Fibroblast of lung (primary cell): ENCODE data around the gene MAGEA2B. TPM values are rescaled to one million over a fixed set of nuclear protein-coding genes. Genes with fewer than 3 reads are reported as not detected.
"Not testable (repeated sequence)": the region's sequence is repeated elsewhere in the genome, so short reads cannot be mapped to it uniquely, and the experiment has no call there.

Experiments
- DNase-seq, 2 donors: peaks; one replicate each; pipeline versions ENCODE4 v3.0.0 to v3.0.0-alpha.2; 2010; ENCODE audit warnings: low read depth in 2 of 2
- H2AFZ ChIP-seq: 2 replicates; pipeline ENCODE4 v1.5.1; 2012; ENCODE audit warnings: low read length, control low read depth, inconsistent platforms
- H3K27ac ChIP-seq: 2 replicates; pipeline ENCODE4 v1.5.1; 2011; ENCODE audit warnings: low read length, control low read depth; ENCODE audit not compliant: insufficient read depth
- H3K27me3 ChIP-seq: 2 replicates; pipeline ENCODE4 v1.5.1; 2011; ENCODE audit warnings: mild to moderate bottlenecking, low read length; ENCODE audit not compliant: control insufficient read depth, insufficient read depth
- H3K36me3 ChIP-seq: 2 replicates; pipeline ENCODE4 v1.5.1; 2011; ENCODE audit warnings: low read length; ENCODE audit not compliant: control insufficient read depth, insufficient read depth
- H3K4me1 ChIP-seq: 2 replicates; pipeline ENCODE4 v1.5.1; 2011; ENCODE audit warnings: low read length; ENCODE audit not compliant: control insufficient read depth, insufficient read depth; ENCODE audit errors: extremely low read depth
- H3K4me2 ChIP-seq: 2 replicates; pipeline ENCODE4 v1.5.1; 2011; ENCODE audit warnings: low read length, control low read depth; ENCODE audit not compliant: insufficient read depth; ENCODE audit errors: extremely low read depth
- H3K4me3 ChIP-seq, 4 experiments: fragments of 200-600 bp in 1 of 4; sonication (generic) in 1 of 4; replicated peaks in 1 of 4; 2 replicates each; pipeline ENCODE4 v1.5.1; 2011 to 2016; ENCODE audit warnings: low read length in 4 of 4, low read depth in 3 of 4, mild to moderate bottlenecking in 3 of 4, control low read depth in 2 of 4, inconsistent platforms in 1 of 4, mixed read lengths in 1 of 4; ENCODE audit not compliant: insufficient read depth in 1 of 4; ENCODE audit errors: control extremely low read depth in 1 of 4
- H3K79me2 ChIP-seq: 2 replicates; pipeline ENCODE4 v1.5.1; 2012; ENCODE audit warnings: mild to moderate bottlenecking, low read length, inconsistent platforms; ENCODE audit not compliant: control insufficient read depth, insufficient read depth
- H3K9ac ChIP-seq: 2 replicates; pipeline ENCODE4 v1.5.1; 2011; ENCODE audit warnings: mild to moderate bottlenecking, low read length, control low read depth; ENCODE audit not compliant: insufficient read depth
- H3K9me3 ChIP-seq: 2 replicates; pipeline ENCODE4 v1.5.1; 2012; ENCODE audit warnings: low read depth, low read length; ENCODE audit not compliant: control insufficient read depth, insufficient read depth
- H4K20me1 ChIP-seq: 2 replicates; pipeline ENCODE4 v1.5.1; 2011; ENCODE audit warnings: low read length; ENCODE audit not compliant: control insufficient read depth, insufficient read depth; ENCODE audit errors: extremely low read depth
- CTCF ChIP-seq, 2 donors: IDR thresholded peaks in 1 of 2; conservative IDR thresholded peaks in 1 of 2; 1 replicate in 1 of 2; 2 replicates in 1 of 2; pipeline ENCODE4 v1.5.1; 2011 to 2012; ENCODE audit warnings: low read length in 2 of 2, control low read depth in 1 of 2, inconsistent platforms in 1 of 2, low read depth in 1 of 2, mild to moderate bottlenecking in 1 of 2
- EZH2 ChIP-seq: IDR thresholded peaks from 2 replicates; pipeline ENCODE4 v1.5.1; 2012; ENCODE audit warnings: low read length, control low read depth, mild to moderate bottlenecking; ENCODE audit errors: missing control alignments
- polyA plus RNA-seq, 2 donors: library from polyadenylated mRNA; depleted of rRNA in 1 of 2; stranded (reverse) in 1 of 2; unstranded in 1 of 2; fragments of >200 nt; gene quantifications; 2 replicates each; pipeline ENCODE4 v1.2.1, GENCODE V29; 2011 to 2012; ENCODE audit warnings: missing spikeins in 1 of 2
- total RNA-seq: library from RNA; depleted of rRNA; stranded (reverse); fragments of >200 nt; gene quantifications from 2 replicates; pipeline ENCODE4 v1.2.1, GENCODE V29; 2014

MAGEA2B gene
- total and polyA plus RNA-seq, 2 donors (not counting 1 experiment from before 2014, with no cell fraction given) = not detected

GRCh38 chrX:152735860-152736511 lies 21.6 kb downstream of the MAGEA2B start:
- Histone ChIP-seq H3K36me3 (no peaks in the 10 kb centered on the region), H3K27ac (no peak overlapping the region), H3K4me3 (no peak overlapping the region), H3K27me3 (no peaks in the 10 kb centered on the region), H3K9ac (no peak overlapping the region), H3K4me2 (no peak overlapping the region), H3K9me3 (no peaks in the 10 kb centered on the region), H3K4me1 (no peaks in the 10 kb centered on the region), H2AFZ (no peak overlapping the region), H4K20me1 (no peaks in the 10 kb centered on the region), H3K79me2 (no peaks in the 10 kb centered on the region)
- no peak for TF ChIP-seq CTCF (conservative IDR thresholded peaks at IDR 0.05 in 1 of 2, IDR thresholded peaks at IDR 0.05 in 1 of 2; ENCODE audit: low read depth in 1 of 2, low read length in 2 of 2)
- no peak for TF ChIP-seq EZH2
- DNase-seq = no peak

- not testable (repeated sequence) for H3K4me2 ChIP-seq, DNase-seq, H3K4me3 ChIP-seq, H3K9me3 ChIP-seq, H3K79me2 ChIP-seq, H3K9ac ChIP-seq, H3K4me1 ChIP-seq, H3K27ac ChIP-seq, H3K27me3 ChIP-seq, H2AFZ ChIP-seq, H3K36me3 ChIP-seq, H4K20me1 ChIP-seq
Measured at GRCh38 chrX:152736528-152736927, 22.1 kb downstream of the MAGEA2B start.

GRCh38 chrX:152738560-152738959 lies 24.1 kb downstream of the MAGEA2B start:
- H3K4me1 ChIP-seq = no peaks in the 10 kb centered on the region
- H3K36me3 ChIP-seq = no peaks in the 10 kb centered on the region
- H3K4me2 ChIP-seq = no peak overlapping the region
- H3K79me2 ChIP-seq = no peaks in the 10 kb centered on the region
- no peak for TF ChIP-seq EZH2
- no peak overlapping the region for H3K9ac ChIP-seq
- no peak overlapping the region for H3K4me3 ChIP-seq
- H3K9me3 ChIP-seq = no peaks in the 10 kb centered on the region
- DNase-seq = no peak
- H3K27ac ChIP-seq = no peak overlapping the region
- no peaks in the 10 kb centered on the region for H3K27me3 ChIP-seq
- H4K20me1 ChIP-seq = no peaks in the 10 kb centered on the region
- no peak overlapping the region for H2AFZ ChIP-seq

- H3K36me3 ChIP-seq, DNase-seq, H3K9ac ChIP-seq, H3K4me1 ChIP-seq, H3K9me3 ChIP-seq, H3K4me3 ChIP-seq, H3K27me3 ChIP-seq, H3K27ac ChIP-seq, H2AFZ ChIP-seq, H4K20me1 ChIP-seq, H3K79me2 ChIP-seq, H3K4me2 ChIP-seq: not testable (repeated sequence)
Measured at GRCh38 chrX:152753686-152754650, 39.5 kb downstream of the MAGEA2B start, which contains the start of gene MAGEA2. MAGEA2 (minus strand) TSS chrX:152753842; CDS start chrX:152751363, 2,479 bp downstream.

GRCh38 chrX:152754871-152755270 lies 40.4 kb downstream of the MAGEA2B start:
- H4K20me1 ChIP-seq, H3K27me3 ChIP-seq, H3K27ac ChIP-seq, DNase-seq, H3K79me2 ChIP-seq, H3K4me2 ChIP-seq, H3K4me3 ChIP-seq, H3K4me1 ChIP-seq, H3K36me3 ChIP-seq, H3K9me3 ChIP-seq, H3K9ac ChIP-seq, H2AFZ ChIP-seq: not testable (repeated sequence)
